Prostate gland (tissue), 2 donors: ENCODE results near the gene CAB39. TPM values are rescaled to one million over a fixed set of nuclear protein-coding genes. Genes with fewer than 3 reads are reported as not detected.

Experiments used
- DNase-seq: peaks from one replicate; pipeline ENCODE4 v3.0.0-alpha.2; 2019; ENCODE audit warnings: low spot score
- H3K27ac ChIP-seq, 2 donors: fragments of 200-600 bp; sonication (generic); 2 replicates each; pipeline ENCODE4 v1.5.1; 2017 to 2019
- H3K27me3 ChIP-seq: fragments of 200-600 bp; sonication (generic); replicated peaks from 2 replicates; pipeline ENCODE4 v1.5.1; 2019; ENCODE audit not compliant: insufficient read depth
- H3K36me3 ChIP-seq, 2 donors: fragments of 200-600 bp; sonication (generic); 1 replicate in 1 of 2; 2 replicates in 1 of 2; pipeline versions ENCODE4 v1.5.1 to v1.8.1; 2017 to 2019
- H3K4me1 ChIP-seq: fragments of 200-600 bp; sonication (generic); replicated peaks from 2 replicates; pipeline ENCODE4 v1.5.1; 2019
- H3K4me3 ChIP-seq, 2 donors: fragments of 200-600 bp; sonication (generic); 2 replicates each; pipeline ENCODE4 v1.5.1; 2017 to 2019
- H3K9me3 ChIP-seq: fragments of 200-600 bp; sonication (generic); 2 replicates; pipeline ENCODE4 v1.5.1; 2017
- POLR2A ChIP-seq: fragments of 450-650 bp; IDR thresholded peaks from one replicate; pipeline ENCODE4 v1.6.1; 2016; ENCODE audit warnings: antibody characterized with exemption, mild to moderate bottlenecking
- POLR2AphosphoS5 ChIP-seq: sonication (generic); formaldehyde crosslinking; IDR thresholded peaks from one replicate; pipeline ENCODE4 v1.6.1; 2017; ENCODE audit warnings: antibody characterized with exemption
- WGBS: methylation state at CpG from one replicate; pipeline ENCODE4 v1.1.5; 2018; 5-methylcytosine and 5-hydroxymethylcytosine counted together
- intact Hi-C: fragments of 100-400 bp; cut with DNase I; formaldehyde crosslinking; loops from one replicate; pipeline ENCODE4 v1.14.2; 2022
- total RNA-seq, 2 donors: library from RNA; depleted of rRNA; stranded (reverse); fragments of >200 nt; gene quantifications; one replicate each; pipeline ENCODE4 v1.1.0, GENCODE V29; 2016
- TF ChIP-seq, protein P1 (sequence below), 4 experiments: fragments of 200-600 bp in 2 of 4; fragments of 450-650 bp in 2 of 4; sonication (generic) in 2 of 4; IDR thresholded peaks; 1 replicate in 3 of 4; 2 replicates in 1 of 4; pipeline ENCODE4 v1.5.1; 2016 to 2019; ENCODE audit warnings: antibody characterized with exemption in 4 of 4, mild to moderate bottlenecking in 2 of 4, moderate library complexity in 2 of 4

Gene CAB39
- total RNA-seq, 2 donors from 2014 or later, result 75.4 to 105 TPM

DNA sequence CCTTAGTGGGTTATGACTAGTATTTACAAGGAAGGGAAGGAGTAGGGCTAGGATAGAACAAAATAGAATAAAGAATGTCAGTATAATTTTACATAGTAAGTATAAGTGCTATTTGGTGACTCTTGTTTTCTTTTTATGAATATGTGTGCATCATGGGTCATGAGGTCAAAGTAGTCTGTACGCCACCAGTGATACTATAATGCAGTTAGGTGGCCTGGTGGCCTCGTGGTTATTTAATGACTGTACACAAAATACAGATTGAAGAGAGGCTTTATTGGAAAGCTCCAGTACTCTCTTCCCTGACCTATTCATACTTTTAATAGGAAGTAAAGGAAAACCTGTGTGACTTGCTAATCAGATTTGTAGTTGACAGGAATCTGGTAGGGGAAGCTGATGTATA lies 27.3 kb downstream of the CAB39 start:
- Histone ChIP-seq H3K27me3 (no peaks in the 10 kb centered on the region), H3K27ac (peak overlapping the region; percentile 53 to 83), H3K9me3 (no peaks in the 10 kb centered on the region), H3K4me3 (no peak overlapping the region), H3K36me3 (no peaks in the 10 kb centered on the region), H3K4me1 (peaks cover 16% of the 10 kb centered on the region)
- TF ChIP-seq, protein P1, sequence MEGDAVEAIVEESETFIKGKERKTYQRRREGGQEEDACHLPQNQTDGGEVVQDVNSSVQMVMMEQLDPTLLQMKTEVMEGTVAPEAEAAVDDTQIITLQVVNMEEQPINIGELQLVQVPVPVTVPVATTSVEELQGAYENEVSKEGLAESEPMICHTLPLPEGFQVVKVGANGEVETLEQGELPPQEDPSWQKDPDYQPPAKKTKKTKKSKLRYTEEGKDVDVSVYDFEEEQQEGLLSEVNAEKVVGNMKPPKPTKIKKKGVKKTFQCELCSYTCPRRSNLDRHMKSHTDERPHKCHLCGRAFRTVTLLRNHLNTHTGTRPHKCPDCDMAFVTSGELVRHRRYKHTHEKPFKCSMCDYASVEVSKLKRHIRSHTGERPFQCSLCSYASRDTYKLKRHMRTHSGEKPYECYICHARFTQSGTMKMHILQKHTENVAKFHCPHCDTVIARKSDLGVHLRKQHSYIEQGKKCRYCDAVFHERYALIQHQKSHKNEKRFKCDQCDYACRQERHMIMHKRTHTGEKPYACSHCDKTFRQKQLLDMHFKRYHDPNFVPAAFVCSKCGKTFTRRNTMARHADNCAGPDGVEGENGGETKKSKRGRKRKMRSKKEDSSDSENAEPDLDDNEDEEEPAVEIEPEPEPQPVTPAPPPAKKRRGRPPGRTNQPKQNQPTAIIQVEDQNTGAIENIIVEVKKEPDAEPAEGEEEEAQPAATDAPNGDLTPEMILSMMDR (IDR thresholded peaks at IDR 0.05), result no peak
- TF ChIP-seq POLR2AphosphoS5, result peak; percentile 45
- no peak for TF ChIP-seq POLR2A
- 54% methylated on average over 2 of the region's 2 CpGs for WGBS
- intact Hi-C loops, result no loop called here
- peak; percentile 11 for DNase-seq

DNA sequence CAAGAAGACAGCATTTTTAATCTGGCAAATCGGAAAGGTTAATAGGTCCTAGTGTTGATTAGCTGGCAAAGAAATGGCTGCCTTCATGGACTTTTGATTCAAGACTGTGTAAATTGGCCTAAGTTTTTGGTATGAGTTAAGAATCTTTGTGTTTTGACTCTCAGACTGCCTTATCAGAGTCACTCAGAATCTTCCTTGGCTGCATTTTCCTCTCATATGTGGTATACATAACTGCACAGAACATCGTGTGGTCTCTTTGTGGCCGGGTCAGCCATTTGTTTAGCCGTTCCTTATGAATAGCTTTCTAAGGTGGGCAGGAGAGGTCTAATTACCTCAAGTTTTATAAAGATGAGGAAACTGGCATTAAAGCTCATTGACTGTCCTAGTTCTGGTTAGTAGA lies 30.1 kb downstream of the CAB39 start:
- H3K9me3 ChIP-seq, result no peaks in the 10 kb centered on the region
- H3K27ac ChIP-seq, result peak overlapping the region in 1 of 2 donors; percentile 16
- intact Hi-C loops, result no loop called here
- no peaks in the 10 kb centered on the region for H3K36me3 ChIP-seq
- WGBS, result 93% methylated on average over 4 of the region's 4 CpGs
- no peak for DNase-seq
- peaks cover 9% of the 10 kb centered on the region for H3K4me1 ChIP-seq
- no peaks in the 10 kb centered on the region for H3K27me3 ChIP-seq
- TF ChIP-seq POLR2A (no peak), POLR2AphosphoS5 (no peak)
- TF ChIP-seq, protein P1 (IDR thresholded peaks at IDR 0.05), result no peak
- H3K4me3 ChIP-seq, result no peak overlapping the region

DNA sequence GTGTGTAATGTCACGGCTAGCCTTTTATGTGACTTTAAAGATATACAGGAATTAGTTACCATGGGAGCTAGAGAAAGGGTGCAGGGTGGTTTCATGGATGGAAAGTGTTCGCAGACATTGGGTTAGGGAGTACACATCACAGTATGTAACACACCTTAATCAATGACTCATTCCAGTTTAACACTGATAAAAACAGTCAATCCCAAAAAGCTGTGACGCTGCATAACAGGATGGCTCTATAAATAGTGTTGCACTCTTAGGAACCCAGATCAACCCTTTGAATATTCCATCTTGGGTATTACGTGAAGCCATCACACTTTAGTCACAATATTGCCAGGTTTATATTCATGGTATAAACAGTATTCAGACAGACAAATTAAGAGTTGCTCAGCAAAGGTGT lies 33.6 kb downstream of the CAB39 start:
- Histone ChIP-seq H3K36me3 (no peaks in the 10 kb centered on the region), H3K27ac (no peak overlapping the region), H3K27me3 (no peaks in the 10 kb centered on the region), H3K9me3 (no peaks in the 10 kb centered on the region), H3K4me1 (no peaks in the 10 kb centered on the region), H3K4me3 (no peak overlapping the region)
- TF ChIP-seq POLR2A (no peak), POLR2AphosphoS5 (no peak)
- TF ChIP-seq, protein P1 (IDR thresholded peaks at IDR 0.05), result no peak
- DNase-seq, result no peak
- WGBS, result 90% methylated on average over 4 of the region's 4 CpGs
- intact Hi-C loops, result no loop called here

DNA sequence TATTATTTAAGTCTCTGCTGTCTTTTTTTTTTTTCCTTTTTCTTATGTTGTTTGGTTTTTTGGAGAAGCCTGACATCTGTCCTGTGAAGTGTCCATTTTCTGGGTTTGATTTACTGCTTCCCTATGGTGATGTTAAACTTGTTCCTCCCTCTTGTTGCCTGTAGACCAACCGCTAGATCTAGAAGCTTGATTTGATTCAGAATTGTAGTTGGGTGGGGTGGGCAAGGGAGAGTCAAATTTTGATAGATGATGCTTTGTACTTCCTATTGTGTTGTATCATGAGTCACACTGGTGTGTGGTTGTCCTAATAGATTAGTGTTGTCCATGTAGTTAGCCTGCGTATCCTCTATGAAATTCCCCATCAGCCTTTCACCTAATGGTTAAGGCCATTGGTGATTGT lies 35.4 kb downstream of the CAB39 start:
- no peaks in the 10 kb centered on the region for H3K27me3 ChIP-seq
- TF ChIP-seq POLR2A, result no peak
- TF ChIP-seq, protein P1 (IDR thresholded peaks at IDR 0.05), result no peak
- no peak for TF ChIP-seq POLR2AphosphoS5
- WGBS, result 95% methylated on average over 2 of the region's 2 CpGs
- no peaks in the 10 kb centered on the region for H3K9me3 ChIP-seq
- H3K4me3 ChIP-seq, result no peak overlapping the region
- DNase-seq, result no peak
- no peaks in the 10 kb centered on the region for H3K36me3 ChIP-seq
- intact Hi-C loops, result no loop called here
- no peak overlapping the region for H3K27ac ChIP-seq
- H3K4me1 ChIP-seq, result no peaks in the 10 kb centered on the region

DNA sequence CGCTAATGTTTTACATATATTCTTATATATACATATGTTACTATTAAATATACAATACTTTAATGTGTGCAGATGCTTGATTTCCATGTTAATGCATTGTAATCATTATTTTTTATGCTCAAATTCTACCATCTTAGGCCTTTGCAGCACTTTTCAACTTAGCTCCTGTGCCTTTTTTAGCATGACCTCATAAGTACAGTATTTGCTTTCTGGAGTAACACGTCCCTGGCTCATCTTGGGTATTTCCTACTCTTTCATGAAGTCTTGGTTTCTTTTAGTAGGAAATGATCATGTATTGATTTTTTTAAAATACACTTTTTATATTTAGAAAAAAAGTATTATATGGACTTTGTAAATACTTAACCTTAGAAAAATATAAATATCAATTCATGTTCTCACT lies 36.5 kb downstream of the CAB39 start:
- 71% methylated on average over 2 of the region's 2 CpGs for WGBS
- no peak for TF ChIP-seq POLR2A
- no peak for TF ChIP-seq POLR2AphosphoS5
- TF ChIP-seq, protein P1 (IDR thresholded peaks at IDR 0.05), result no peak
- no peaks in the 10 kb centered on the region for H3K4me1 ChIP-seq

More for the DNA sequence above, 36.5 kb downstream of the CAB39 start:
- Histone ChIP-seq H3K9me3 (no peaks in the 10 kb centered on the region), H3K4me3 (no peak overlapping the region), H3K27ac (no peak overlapping the region), H3K27me3 (no peaks in the 10 kb centered on the region), H3K36me3 (no peaks in the 10 kb centered on the region)
- no peak for DNase-seq
- intact Hi-C loops, result no loop called here
